Cardiac ventricle fibroblast (primary cell): ENCODE data around the gene F11. TPM values are rescaled to one million over a fixed set of nuclear protein-coding genes. Genes with fewer than 3 reads are reported as not detected.

ENCODE experiments used
- total RNA-seq: library from RNA; depleted of rRNA; stranded (reverse); fragments of >200 nt; gene quantifications from 2 replicates; pipeline ENCODE4 v1.2.3, GENCODE V29; 2015

Gene F11
- not detected in 2 replicates for total RNA-seq

DNA sequence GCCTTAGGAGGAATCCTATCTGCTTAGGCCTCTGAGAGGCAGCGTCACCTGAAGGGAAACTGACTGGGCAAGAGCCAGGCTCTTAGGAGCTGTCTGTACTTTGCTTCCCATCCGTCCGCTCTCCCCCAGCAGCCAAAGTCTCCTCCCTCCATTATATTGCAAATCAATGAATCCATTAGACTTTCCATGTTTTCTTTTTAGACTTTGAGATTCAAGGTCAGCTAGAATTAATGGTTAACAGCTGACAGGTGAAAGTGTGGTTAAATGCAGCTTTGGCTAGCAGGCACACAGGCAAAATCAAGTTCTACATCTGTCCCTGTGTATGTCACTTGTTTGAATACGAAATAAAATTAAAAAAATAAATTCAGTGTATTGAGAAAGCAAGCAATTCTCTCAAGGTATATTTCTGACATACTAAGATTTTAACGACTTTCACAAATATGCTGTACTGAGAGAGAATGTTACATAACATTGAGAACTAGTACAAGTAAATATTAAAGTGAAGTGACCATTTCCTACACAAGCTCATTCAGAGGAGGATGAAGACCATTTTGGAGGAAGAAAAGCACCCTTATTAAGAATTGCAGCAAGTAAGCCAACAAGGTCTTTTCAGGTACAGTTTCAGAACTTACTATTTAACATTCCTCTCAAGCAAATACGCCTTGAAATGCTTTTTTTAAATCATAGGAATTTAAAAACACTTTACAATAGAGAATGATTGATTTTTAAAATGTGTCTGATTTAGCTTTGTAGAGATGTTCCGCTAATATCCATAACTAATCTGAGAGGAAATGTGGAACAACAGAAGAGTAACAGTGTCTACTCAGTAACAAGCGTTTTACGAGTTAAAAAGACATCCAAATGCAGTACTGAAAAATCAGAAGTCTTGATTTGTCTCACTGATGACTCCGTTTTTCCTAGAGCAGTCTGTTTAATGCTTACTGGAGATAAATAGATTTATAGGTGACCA, at the start of gene F11:
TSS of gene F11 (plus strand) at position 507 of the 970 bp plus-strand sequence. CDS start 948 bp downstream, outside the sequence.

DNA sequence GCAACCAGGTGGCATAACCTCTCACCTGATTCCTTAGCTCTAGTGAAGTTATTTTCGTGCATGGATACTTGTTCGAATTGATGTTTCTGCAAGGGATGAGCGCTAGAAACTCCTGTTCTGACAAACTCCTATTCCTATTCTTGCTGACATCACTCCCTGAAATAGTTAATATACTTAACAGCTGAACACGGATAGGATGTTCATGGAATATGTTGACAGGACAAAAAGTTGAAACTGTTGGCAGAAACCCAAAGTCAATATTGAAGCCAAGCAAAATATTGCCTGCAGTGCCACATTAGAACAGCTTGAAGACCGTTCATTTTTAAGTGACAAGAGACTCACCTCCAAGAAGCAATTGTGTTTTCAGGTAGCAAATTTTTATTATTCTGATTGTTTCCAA, 38.8 kb upstream of the F11 start, which contains the start of gene KLKB1:
TSS of gene KLKB1 (plus strand) at position 287 of the 400 bp plus-strand sequence. CDS start 689 bp downstream, outside the sequence.

Other genes with a start within 250 kb of the F11 start
- gene TLR3, start 197.0 kb upstream of the F11 start, total RNA-seq: 8.4 and 9.8 TPM in 2 replicates
- gene FAM149A, start 161.5 kb upstream of the F11 start, total RNA-seq: 8.2 and 9.7 TPM in 2 replicates
- gene CYP4V2, start 74.6 kb upstream of the F11 start, total RNA-seq: 16.9 and 26.0 TPM in 2 replicates
- 0.24 and 0.31 TPM in 2 replicates for gene KLKB1, start 38.7 kb upstream of the F11 start, total RNA-seq